ENCODE measurements around the gene PLEKHM3.

PLEKHM3 gene

GRCh38 chr2:208000701-208001395 lies 24.5 kb downstream of the PLEKHM3 start:
- no peaks in the 10 kb centered on the region for H3K4me1 ChIP-seq (ENCODE audit: control insufficient read depth, insufficient read depth, low read length)
- no peak overlapping the region for H3K27ac ChIP-seq (ENCODE audit: extremely low read depth, low read depth, low read length)
- TF ChIP-seq GLI2 (tag by site-specific recombination; IDR thresholded peaks at IDR 0.05; ENCODE audit: borderline replicate concordance, low read depth) (no peak), SCRT1 (tag by site-specific recombination; IDR thresholded peaks at IDR 0.05; ENCODE audit: borderline replicate concordance) (no peak), GLI4 (tag by site-specific recombination; IDR thresholded peaks at IDR 0.05) (no peak), ZNF10 (tag by site-specific recombination; IDR thresholded peaks at IDR 0.05) (no peak), FEZF1 (tag by site-specific recombination; IDR thresholded peaks at IDR 0.05) (no peak), ZNF169 (tag by site-specific recombination; IDR thresholded peaks at IDR 0.05) (no peak), ZBTB1 (tag by site-specific recombination; IDR thresholded peaks at IDR 0.05) (no peak), ZNF785 (tag by site-specific recombination; IDR thresholded peaks at IDR 0.05) (no peak), KLF16 (tag by site-specific recombination; IDR thresholded peaks at IDR 0.05) (no peak), ZNF266 (tag by site-specific recombination; IDR thresholded peaks at IDR 0.05; ENCODE audit: low read depth) (no peak), ZNF398 (tag by site-specific recombination; IDR thresholded peaks at IDR 0.05) (no peak)
- POLR2A ChIA-PET, result no interaction called here
- CTCF ChIA-PET, result no interaction called here
- no peak overlapping the region for H3K4me3 ChIP-seq (ENCODE audit: low read depth, low read length)
- peaks cover 0 to 18% of the 10 kb centered on the region in 2 experiments; a peak in 1 of 3 replicates for H3K36me3 ChIP-seq (ENCODE audit: control insufficient read depth in 2 of 2, insufficient read depth in 1 of 2, low read length in 2 of 2)
- no peaks in the 10 kb centered on the region for H3K9me3 ChIP-seq (ENCODE audit: control insufficient read depth, insufficient read depth, low read depth, low read length)

- ChIA-PET POLR2A (no interaction called here), CTCF (interaction anchor here (0.6 to 0.7 kb wide), 2 partner anchors 188 to 252 kb away, joined by 3 read pairs; no protein-coding TSS in a partner anchor)
- Histone ChIP-seq H3K4me1 (ENCODE audit: control insufficient read depth, insufficient read depth, low read length) (no peaks in the 10 kb centered on the region), H3K4me3 (ENCODE audit: low read depth, low read length) (no peak overlapping the region), H3K36me3 (ENCODE audit: control insufficient read depth in 2 of 2, insufficient read depth in 1 of 2, low read length in 2 of 2) (peaks cover 0 to 18% of the 10 kb centered on the region in 2 experiments; a peak in 1 of 3 replicates), H3K27ac (ENCODE audit: extremely low read depth, low read depth, low read length) (no peak overlapping the region), H3K9me3 (ENCODE audit: control insufficient read depth, insufficient read depth, low read depth, low read length) (no peaks in the 10 kb centered on the region)
- TF ChIP-seq ZNF18 (tag by site-specific recombination; IDR thresholded peaks at IDR 0.05) (no peak), HOXA7 (CRISPR knock-in tag; IDR thresholded peaks at IDR 0.05; ENCODE audit: borderline replicate concordance) (no peak), ZNF544 (tag by site-specific recombination; IDR thresholded peaks at IDR 0.05) (no peak), ZNF629 (tag by site-specific recombination; IDR thresholded peaks at IDR 0.05) (0 out of 2 replicates have a peak, but pooled peaks have one; percentile 12), ZNF202 (tag by site-specific recombination; IDR thresholded peaks at IDR 0.05; ENCODE audit: borderline replicate concordance) (no peak), ZNF664 (tag by site-specific recombination; IDR thresholded peaks at IDR 0.05) (no peak), ZNF37A (tag by site-specific recombination; IDR thresholded peaks at IDR 0.05) (no peak), ATF2 (tag by site-specific recombination; IDR thresholded peaks at IDR 0.05; ENCODE audit: low read depth) (peak; percentile 57)
Measured at GRCh38 chr2:207996848-207997247, 28.5 kb downstream of the PLEKHM3 start.
